Tibial artery (tissue), 4 donors: Measurements from ENCODE around the gene RNF145.
"Not testable (repeated sequence)": the region's sequence is repeated elsewhere in the genome, so short reads cannot be mapped to it uniquely, and the experiment has no call there.

Experiments
- DNase-seq, 2 donors: peaks; one replicate each; pipeline ENCODE4 v3.0.0-alpha.2; 2019
- H3K27ac ChIP-seq, 2 donors: fragments of 200-600 bp; sonication (generic) in 1 of 2; 1 replicate in 1 of 2; 2 replicates in 1 of 2; pipeline ENCODE4 v1.5.1; 2018 to 2019; ENCODE audit warnings: mild to moderate bottlenecking in 1 of 2
- H3K27me3 ChIP-seq, 2 donors: fragments of 200-600 bp; sonication (generic) in 1 of 2; one replicate each; pipeline versions ENCODE4 v1.5.1 to v1.6.0; 2016 to 2019
- H3K36me3 ChIP-seq, 3 donors: fragments of 200-600 bp; sonication (generic) in 2 of 3; one replicate each; pipeline ENCODE4 v1.5.1; 2016 to 2019; ENCODE audit warnings: mild to moderate bottlenecking in 2 of 3
- H3K4me1 ChIP-seq, 4 donors: fragments of 200-600 bp; sonication (generic) in 2 of 4; 1 replicate in 3 of 4; 2 replicates in 1 of 4; pipeline ENCODE4 v1.5.1; 2016 to 2019
- H3K4me3 ChIP-seq, 2 donors: fragments of 200-600 bp; sonication (generic) in 1 of 2; 1 replicate in 1 of 2; 2 replicates in 1 of 2; pipeline ENCODE4 v1.5.1; 2018 to 2019; ENCODE audit warnings: mild to moderate bottlenecking in 2 of 2
- H3K9me3 ChIP-seq, 3 donors: fragments of 200-600 bp; sonication (generic) in 1 of 3; one replicate each; pipeline ENCODE4 v1.5.1; 2016 to 2019
- intact Hi-C: fragments of 100-400 bp; cut with DNase I; formaldehyde crosslinking; loops from one replicate; pipeline ENCODE4 v1.15.0; 2023; ENCODE audit warnings: low total_unique reads
- TF ChIP-seq, protein P1 (sequence below), 2 experiments: fragments of 200-600 bp in 1 of 2; fragments of 450-650 bp in 1 of 2; IDR thresholded peaks; one replicate each; pipeline ENCODE4 v1.5.1; 2017 to 2019; ENCODE audit warnings: antibody characterized with exemption in 2 of 2, mild to moderate bottlenecking in 1 of 2, moderate library complexity in 1 of 2

RNF145 gene

GRCh38 chr5:159155960-159156359, 53.4 kb downstream of the RNF145 start:
- no peak overlapping the region for H3K27ac ChIP-seq
- H3K4me1 ChIP-seq: no peaks in the 10 kb centered on the region
- intact Hi-C loops: loop anchor here (2.0 kb wide), 1 partner anchor 111 kb away; no protein-coding TSS in a partner anchor
- no peak overlapping the region for H3K4me3 ChIP-seq
- no peak for DNase-seq
- no peaks in the 10 kb centered on the region for H3K27me3 ChIP-seq
- no peaks in the 10 kb centered on the region for H3K9me3 ChIP-seq
- peaks cover 5 to 32% (median 31%) of the 10 kb centered on the region in 3 donors for H3K36me3 ChIP-seq
- TF ChIP-seq, protein P1, sequence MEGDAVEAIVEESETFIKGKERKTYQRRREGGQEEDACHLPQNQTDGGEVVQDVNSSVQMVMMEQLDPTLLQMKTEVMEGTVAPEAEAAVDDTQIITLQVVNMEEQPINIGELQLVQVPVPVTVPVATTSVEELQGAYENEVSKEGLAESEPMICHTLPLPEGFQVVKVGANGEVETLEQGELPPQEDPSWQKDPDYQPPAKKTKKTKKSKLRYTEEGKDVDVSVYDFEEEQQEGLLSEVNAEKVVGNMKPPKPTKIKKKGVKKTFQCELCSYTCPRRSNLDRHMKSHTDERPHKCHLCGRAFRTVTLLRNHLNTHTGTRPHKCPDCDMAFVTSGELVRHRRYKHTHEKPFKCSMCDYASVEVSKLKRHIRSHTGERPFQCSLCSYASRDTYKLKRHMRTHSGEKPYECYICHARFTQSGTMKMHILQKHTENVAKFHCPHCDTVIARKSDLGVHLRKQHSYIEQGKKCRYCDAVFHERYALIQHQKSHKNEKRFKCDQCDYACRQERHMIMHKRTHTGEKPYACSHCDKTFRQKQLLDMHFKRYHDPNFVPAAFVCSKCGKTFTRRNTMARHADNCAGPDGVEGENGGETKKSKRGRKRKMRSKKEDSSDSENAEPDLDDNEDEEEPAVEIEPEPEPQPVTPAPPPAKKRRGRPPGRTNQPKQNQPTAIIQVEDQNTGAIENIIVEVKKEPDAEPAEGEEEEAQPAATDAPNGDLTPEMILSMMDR (IDR thresholded peaks at IDR 0.05): no peak

DNA sequence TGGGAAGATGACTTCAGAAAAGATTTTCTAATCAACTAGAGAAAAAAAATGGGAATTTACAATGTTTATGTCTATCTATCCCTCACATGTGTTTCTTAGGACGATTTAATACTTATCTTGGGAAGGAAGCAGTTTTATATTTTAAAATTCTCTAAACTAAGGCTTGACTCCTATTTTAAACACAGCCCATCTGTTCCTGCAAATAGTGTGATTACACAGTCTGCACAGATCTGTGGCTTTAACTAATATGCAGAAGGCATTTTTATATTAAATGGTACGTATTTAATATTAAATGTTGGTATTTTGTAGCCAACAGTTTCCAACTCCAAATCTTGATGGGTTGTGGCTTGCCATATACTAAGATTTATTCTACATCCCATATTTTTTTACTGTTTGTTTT, 56.5 kb downstream of the RNF145 start:
- DNase-seq: no peak
- Histone ChIP-seq H3K4me1 (no peaks in the 10 kb centered on the region), H3K36me3 (peaks cover 0 to 6% (median 4%) of the 10 kb centered on the region in 3 donors), H3K27me3 (no peaks in the 10 kb centered on the region), H3K9me3 (no peaks in the 10 kb centered on the region), H3K27ac (no peak overlapping the region), H3K4me3 (no peak overlapping the region)
- intact Hi-C loops: no loop called here
- TF ChIP-seq, protein P1 (IDR thresholded peaks at IDR 0.05): no peak

- Histone ChIP-seq H3K4me1 (no peaks in the 10 kb centered on the region), H3K27me3 (no peaks in the 10 kb centered on the region), H3K4me3 (no peak overlapping the region), H3K27ac (no peak overlapping the region), H3K9me3 (no peaks in the 10 kb centered on the region), H3K36me3 (no peaks in the 10 kb centered on the region)
- intact Hi-C loops: no loop called here
- TF ChIP-seq, protein P1 (IDR thresholded peaks at IDR 0.05): no peak
- no peak for DNase-seq
Measured at GRCh38 chr5:159149085-159149484, 60.3 kb downstream of the RNF145 start.

GRCh38 chr5:159147976-159148375, 61.4 kb downstream of the RNF145 start:
- Histone ChIP-seq H3K27me3 (no peaks in the 10 kb centered on the region), H3K4me3 (no peak overlapping the region), H3K9me3 (no peaks in the 10 kb centered on the region), H3K4me1 (no peaks in the 10 kb centered on the region), H3K36me3 (no peaks in the 10 kb centered on the region), H3K27ac (no peak overlapping the region)
- TF ChIP-seq, protein P1 (IDR thresholded peaks at IDR 0.05): no peak
- intact Hi-C loops: no loop called here
- no peak for DNase-seq

- no peak overlapping the region for H3K4me3 ChIP-seq
- no peaks in the 10 kb centered on the region for H3K36me3 ChIP-seq
- DNase-seq: no peak
- no peaks in the 10 kb centered on the region for H3K9me3 ChIP-seq
- TF ChIP-seq, protein P1 (IDR thresholded peaks at IDR 0.05): no peak
- no peaks in the 10 kb centered on the region for H3K27me3 ChIP-seq
- intact Hi-C loops: no loop called here
- no peak overlapping the region for H3K27ac ChIP-seq
- H3K4me1 ChIP-seq: no peaks in the 10 kb centered on the region
Measured at GRCh38 chr5:159146839-159147238, 62.5 kb downstream of the RNF145 start.

DNA sequence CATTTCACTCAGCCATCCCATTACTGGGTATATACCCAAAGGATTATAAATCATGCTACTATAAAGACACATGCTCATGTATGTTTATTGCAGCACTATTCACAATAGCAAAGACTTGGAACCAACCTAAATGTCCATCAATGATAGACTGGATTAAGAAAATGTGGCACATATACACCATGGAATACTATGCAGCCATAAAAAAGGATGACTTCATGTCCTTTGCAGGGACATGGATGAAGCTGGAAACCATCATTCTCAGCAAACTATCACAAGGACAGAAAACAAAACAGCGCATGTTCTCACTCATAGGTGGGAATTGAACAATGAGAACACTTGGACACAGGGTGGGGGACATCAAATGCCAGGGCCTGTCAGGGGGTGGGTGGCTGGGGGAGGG, 64.2 kb downstream of the RNF145 start:
- H3K27ac ChIP-seq, intact Hi-C loops, DNase-seq, H3K4me1 ChIP-seq, H3K27me3 ChIP-seq, H3K4me3 ChIP-seq, H3K36me3 ChIP-seq, H3K9me3 ChIP-seq: not testable (repeated sequence)
